Subcutaneous adipose tissue (tissue), 4 donors: ENCODE results near the gene ZIC2. TPM values are rescaled to one million over a fixed set of nuclear protein-coding genes. Genes with fewer than 3 reads are reported as not detected.

ENCODE experiments used
- total RNA-seq, 4 donors: library from RNA; depleted of rRNA; stranded (reverse); fragments of >200 nt; gene quantifications; one replicate each; pipeline ENCODE4 v1.1.0, GENCODE V29; 2016
- TF ChIP-seq, protein P1 (sequence below): fragments of 450-650 bp; IDR thresholded peaks from one replicate; pipeline ENCODE4 v1.5.1; 2016; ENCODE audit warnings: low read depth, mild to moderate bottlenecking, control low read depth, antibody characterized with exemption, moderate library complexity

The ZIC2 gene
- total RNA-seq, 4 donors from 2014 or later: not detected

- TF ChIP-seq, protein P1, sequence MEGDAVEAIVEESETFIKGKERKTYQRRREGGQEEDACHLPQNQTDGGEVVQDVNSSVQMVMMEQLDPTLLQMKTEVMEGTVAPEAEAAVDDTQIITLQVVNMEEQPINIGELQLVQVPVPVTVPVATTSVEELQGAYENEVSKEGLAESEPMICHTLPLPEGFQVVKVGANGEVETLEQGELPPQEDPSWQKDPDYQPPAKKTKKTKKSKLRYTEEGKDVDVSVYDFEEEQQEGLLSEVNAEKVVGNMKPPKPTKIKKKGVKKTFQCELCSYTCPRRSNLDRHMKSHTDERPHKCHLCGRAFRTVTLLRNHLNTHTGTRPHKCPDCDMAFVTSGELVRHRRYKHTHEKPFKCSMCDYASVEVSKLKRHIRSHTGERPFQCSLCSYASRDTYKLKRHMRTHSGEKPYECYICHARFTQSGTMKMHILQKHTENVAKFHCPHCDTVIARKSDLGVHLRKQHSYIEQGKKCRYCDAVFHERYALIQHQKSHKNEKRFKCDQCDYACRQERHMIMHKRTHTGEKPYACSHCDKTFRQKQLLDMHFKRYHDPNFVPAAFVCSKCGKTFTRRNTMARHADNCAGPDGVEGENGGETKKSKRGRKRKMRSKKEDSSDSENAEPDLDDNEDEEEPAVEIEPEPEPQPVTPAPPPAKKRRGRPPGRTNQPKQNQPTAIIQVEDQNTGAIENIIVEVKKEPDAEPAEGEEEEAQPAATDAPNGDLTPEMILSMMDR: no peak
Measured at GRCh38 chr13:99991828-99992775, 10.5 kb downstream of the ZIC2 start.

- TF ChIP-seq, protein P1: no peak
Measured at GRCh38 chr13:99992949-99993351, 11.4 kb downstream of the ZIC2 start.

- TF ChIP-seq, protein P1: no peak
Measured at GRCh38 chr13:99993660-99994637, 12.4 kb downstream of the ZIC2 start.

DNA sequence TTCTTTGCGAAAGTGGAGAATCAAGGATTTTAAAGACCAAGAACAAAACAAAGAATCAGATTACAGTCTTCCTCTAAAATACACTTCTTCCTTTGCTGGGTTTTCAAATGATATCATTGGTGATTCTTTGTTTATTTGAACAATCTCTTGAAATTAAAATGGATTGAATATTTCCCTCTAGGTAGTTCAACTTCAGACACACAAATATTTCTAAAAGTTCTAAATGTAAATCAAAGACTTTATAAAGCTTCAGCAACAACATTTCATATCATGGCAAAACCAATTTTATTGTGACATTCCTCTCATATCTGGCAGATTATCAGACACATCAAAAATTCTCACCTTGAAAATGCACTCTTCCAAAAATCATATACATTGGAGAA lies 13.0 kb downstream of the ZIC2 start:
- TF ChIP-seq, protein P1: no peak

GRCh38 chr13:99995104-99995588 lies 13.6 kb downstream of the ZIC2 start:
- TF ChIP-seq, protein P1: no peak

DNA sequence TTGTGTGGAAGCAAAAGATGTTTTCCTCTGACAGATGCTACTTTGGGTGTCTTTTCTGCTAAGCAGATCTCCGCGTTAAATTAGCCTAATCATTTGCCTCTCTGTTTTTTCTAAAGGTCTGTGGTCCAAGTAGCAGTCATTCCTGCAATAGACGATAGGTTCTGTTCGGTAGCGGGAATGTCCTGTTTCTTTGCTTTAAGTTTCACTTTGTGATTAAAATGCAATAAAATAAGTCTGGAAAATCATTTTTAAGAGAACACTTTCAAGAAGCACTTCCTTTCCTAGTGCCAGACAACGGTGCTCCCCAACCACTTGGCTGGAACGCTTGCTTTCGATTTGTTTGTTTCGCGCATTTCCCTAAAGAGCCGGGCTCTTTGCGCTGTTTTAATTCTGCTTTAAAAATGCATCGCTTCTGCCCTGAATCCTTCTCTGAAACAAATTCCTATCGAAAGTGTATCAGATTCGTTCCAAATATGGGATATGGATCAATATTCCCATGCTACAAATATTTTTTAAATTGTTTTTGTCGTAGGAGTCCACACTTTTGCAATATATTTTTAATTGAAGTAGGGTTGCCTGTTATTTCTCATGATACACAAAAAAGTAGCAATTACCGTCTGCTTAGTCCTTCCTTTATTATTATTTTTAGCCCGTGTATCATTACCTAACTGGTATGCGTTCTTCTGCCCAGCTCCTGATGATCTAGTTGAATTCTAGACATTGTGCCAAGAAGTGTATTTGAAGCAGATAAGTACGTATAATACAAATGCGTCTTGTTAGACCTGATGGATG lies 14.2 kb downstream of the ZIC2 start:
- TF ChIP-seq, protein P1: no peak
